Measurements from ENCODE around the gene ADAMTSL3.
"Not testable (repeated sequence)": the region's sequence is repeated elsewhere in the genome, so short reads cannot be mapped to it uniquely, and the experiment has no call there.

Gene ADAMTSL3

DNA sequence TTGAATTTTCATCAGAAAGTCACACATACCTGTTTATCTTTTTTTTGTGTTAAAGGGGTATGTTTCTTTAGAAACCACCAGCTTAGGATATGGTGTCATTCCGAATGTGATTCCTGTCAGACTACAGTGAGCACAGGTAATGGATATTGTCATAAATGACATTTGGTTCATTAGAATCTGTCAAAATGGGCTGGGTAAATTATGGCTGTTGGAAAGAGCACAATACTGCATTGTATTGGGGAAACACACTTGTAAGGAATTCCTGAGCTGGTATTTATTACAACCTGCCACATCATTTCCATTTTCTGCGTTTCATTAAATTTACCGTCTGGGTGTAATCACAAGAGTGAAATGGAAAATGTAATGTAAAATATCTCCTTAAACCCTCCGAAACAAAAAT lies 78.8 kb downstream of the ADAMTSL3 start:
- Histone ChIP-seq H3K9me3 (replicated peaks; ENCODE audit: low read length) (no peaks in the 10 kb centered on the region), H3K27me3 (ENCODE audit: control insufficient read depth, insufficient read depth, low read length) (no peaks in the 10 kb centered on the region), H3K36me3 (ENCODE audit: insufficient read depth, low read length) (no peaks in the 10 kb centered on the region), H3K4me3 (ENCODE audit: low read length) (no peak overlapping the region), H3K9ac (ENCODE audit: low read depth, low read length) (no peak overlapping the region), H3K4me2 (ENCODE audit: low read length) (peak overlapping the region; percentile 31), H3K4me1 (ENCODE audit: control insufficient read depth, insufficient read depth, low read length) (peaks cover 23% of the 10 kb centered on the region)

DNA sequence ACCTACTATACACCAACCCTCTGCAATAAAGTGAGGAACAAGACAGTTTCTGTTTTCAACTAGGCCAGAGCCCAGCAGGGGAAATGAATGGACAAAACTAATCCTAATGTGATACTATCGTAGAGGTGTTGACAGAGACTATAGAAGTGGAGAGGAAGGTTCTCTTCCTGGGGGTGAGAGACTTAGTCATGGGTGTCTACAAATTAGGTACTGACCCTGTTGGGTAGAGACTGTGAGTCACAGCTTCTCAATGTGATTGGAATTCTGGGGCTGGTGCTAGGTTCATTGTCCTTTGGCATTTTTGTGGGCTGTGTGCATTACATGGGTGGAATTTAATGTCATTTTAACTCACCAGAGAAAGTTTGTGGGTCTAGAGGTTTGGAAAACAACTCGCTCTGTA lies 79.3 kb downstream of the ADAMTSL3 start:
- H3K36me3 ChIP-seq (ENCODE audit: insufficient read depth, low read length) = no peaks in the 10 kb centered on the region
- no peak overlapping the region for H3K4me3 ChIP-seq (ENCODE audit: low read length)
- no peaks in the 10 kb centered on the region for H3K9me3 ChIP-seq (replicated peaks; ENCODE audit: low read length)
- no peaks in the 10 kb centered on the region for H3K27me3 ChIP-seq (ENCODE audit: control insufficient read depth, insufficient read depth, low read length)
- no peak overlapping the region for H3K9ac ChIP-seq (ENCODE audit: low read depth, low read length)
- H3K4me1 ChIP-seq (ENCODE audit: control insufficient read depth, insufficient read depth, low read length) = peaks cover 23% of the 10 kb centered on the region
- H3K4me2 ChIP-seq (ENCODE audit: low read length) = peak overlapping the region; percentile 31

GRCh38 chr15:83733691-83734090 lies 79.8 kb downstream of the ADAMTSL3 start:
- no peak overlapping the region for H3K9ac ChIP-seq (ENCODE audit: low read depth, low read length)
- H3K36me3 ChIP-seq (ENCODE audit: insufficient read depth, low read length) = no peaks in the 10 kb centered on the region
- no peaks in the 10 kb centered on the region for H3K9me3 ChIP-seq (replicated peaks; ENCODE audit: low read length)
- H3K4me3 ChIP-seq (ENCODE audit: low read length) = no peak overlapping the region
- H3K27me3 ChIP-seq (ENCODE audit: control insufficient read depth, insufficient read depth, low read length) = no peaks in the 10 kb centered on the region
- peaks cover 23% of the 10 kb centered on the region for H3K4me1 ChIP-seq (ENCODE audit: control insufficient read depth, insufficient read depth, low read length)
- H3K4me2 ChIP-seq (ENCODE audit: low read length) = peak overlapping the region; percentile 31

DNA sequence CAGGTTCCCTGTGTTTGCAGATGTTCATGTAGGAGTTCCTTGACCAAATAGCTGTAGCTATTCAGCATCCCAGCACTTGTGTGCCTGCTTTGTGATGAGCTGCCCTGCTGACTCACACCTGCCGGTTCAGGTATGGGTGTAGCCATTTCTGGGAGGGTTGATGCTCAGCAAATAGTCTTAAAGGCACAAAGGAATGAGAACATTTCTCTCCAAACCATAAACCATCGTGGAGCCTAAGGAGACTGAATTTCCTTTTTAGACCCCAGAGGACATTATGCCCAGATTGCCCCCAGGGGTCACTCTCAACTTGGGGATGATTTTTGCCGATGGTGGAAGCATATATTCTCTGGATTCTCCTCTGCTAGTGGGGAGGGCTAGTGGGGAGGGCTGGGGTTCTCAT lies 80.6 kb downstream of the ADAMTSL3 start:
- Histone ChIP-seq H3K36me3 (ENCODE audit: insufficient read depth, low read length) (no peaks in the 10 kb centered on the region), H3K9ac (ENCODE audit: low read depth, low read length) (no peak overlapping the region), H3K4me2 (ENCODE audit: low read length) (no peak overlapping the region), H3K4me1 (ENCODE audit: control insufficient read depth, insufficient read depth, low read length) (peaks cover 23% of the 10 kb centered on the region), H3K4me3 (ENCODE audit: low read length) (no peak overlapping the region), H3K9me3 (replicated peaks; ENCODE audit: low read length) (no peaks in the 10 kb centered on the region), H3K27me3 (ENCODE audit: control insufficient read depth, insufficient read depth, low read length) (no peaks in the 10 kb centered on the region)

- H3K27me3 ChIP-seq (ENCODE audit: control insufficient read depth, insufficient read depth, low read length) = no peaks in the 10 kb centered on the region
- H3K4me1 ChIP-seq (ENCODE audit: control insufficient read depth, insufficient read depth, low read length) = no peaks in the 10 kb centered on the region
- no peak overlapping the region for H3K9ac ChIP-seq (ENCODE audit: low read depth, low read length)
- H3K4me2 ChIP-seq (ENCODE audit: low read length) = no peak overlapping the region
- no peaks in the 10 kb centered on the region for H3K9me3 ChIP-seq (replicated peaks; ENCODE audit: low read length)
- no peaks in the 10 kb centered on the region for H3K36me3 ChIP-seq (ENCODE audit: insufficient read depth, low read length)
- H3K4me3 ChIP-seq (ENCODE audit: low read length) = no peak overlapping the region
These were observed 85.7 kb downstream of the ADAMTSL3 start for GRCh38 chr15:83739629-83740028.

GRCh38 chr15:83745771-83746170 lies 91.8 kb downstream of the ADAMTSL3 start:
- Histone ChIP-seq H3K9me3 (replicated peaks; ENCODE audit: low read length) (no peaks in the 10 kb centered on the region), H3K4me2 (ENCODE audit: low read length) (no peak overlapping the region), H3K4me1 (ENCODE audit: control insufficient read depth, insufficient read depth, low read length) (peaks cover 4% of the 10 kb centered on the region), H3K9ac (ENCODE audit: low read depth, low read length) (no peak overlapping the region), H3K27me3 (ENCODE audit: control insufficient read depth, insufficient read depth, low read length) (peaks cover 8% of the 10 kb centered on the region), H3K36me3 (ENCODE audit: insufficient read depth, low read length) (no peaks in the 10 kb centered on the region), H3K4me3 (ENCODE audit: low read length) (no peak overlapping the region)

GRCh38 chr15:83746231-83746630 lies 92.3 kb downstream of the ADAMTSL3 start:
- no peaks in the 10 kb centered on the region for H3K9me3 ChIP-seq (replicated peaks; ENCODE audit: low read length)

DNA sequence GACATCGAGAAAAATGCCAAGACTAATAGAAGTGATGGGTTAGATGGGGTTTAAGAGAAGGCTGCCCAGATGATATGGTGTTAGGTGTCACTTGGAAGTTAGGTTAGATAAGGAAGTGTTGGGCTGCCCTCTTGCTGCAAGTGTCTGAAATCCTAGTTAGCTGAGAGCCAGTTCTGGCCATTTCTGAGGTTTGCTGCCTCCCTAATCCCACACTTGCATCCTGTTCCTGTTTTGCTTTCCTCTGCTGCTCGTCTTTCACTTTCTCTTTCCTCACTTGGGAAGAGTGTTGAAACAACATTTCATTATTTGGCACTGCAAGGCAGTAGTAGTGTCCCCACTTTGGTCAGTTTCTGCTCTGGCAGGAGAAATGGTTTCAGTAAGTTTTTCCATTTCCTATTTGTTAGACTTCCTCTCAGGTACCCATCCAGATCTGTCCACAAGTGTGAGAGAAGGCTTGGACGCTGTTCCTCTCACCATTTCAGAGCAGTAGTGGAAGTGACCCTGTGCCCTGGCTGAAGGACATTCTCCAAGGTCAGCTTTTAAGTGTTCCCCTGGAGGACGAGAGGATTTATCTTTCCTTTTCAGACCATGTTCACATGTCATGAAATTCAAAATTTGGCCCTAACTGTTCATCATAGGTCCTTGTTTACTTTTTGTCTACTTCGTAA lies 93.3 kb downstream of the ADAMTSL3 start:
- peak overlapping the region; percentile 72 for H3K4me2 ChIP-seq (ENCODE audit: low read length)
- H3K9me3 ChIP-seq (replicated peaks; ENCODE audit: low read length) = no peaks in the 10 kb centered on the region
- H3K4me1 ChIP-seq (ENCODE audit: control insufficient read depth, insufficient read depth, low read length) = peaks cover 4% of the 10 kb centered on the region
- H3K9ac ChIP-seq (ENCODE audit: low read depth, low read length) = no peak overlapping the region
- H3K27me3 ChIP-seq (ENCODE audit: control insufficient read depth, insufficient read depth, low read length) = peaks cover 8% of the 10 kb centered on the region
- peak overlapping the region; percentile 58 for H3K4me3 ChIP-seq (ENCODE audit: low read length)
- H3K36me3 ChIP-seq (ENCODE audit: insufficient read depth, low read length) = no peaks in the 10 kb centered on the region

More at GRCh38 chr15:83746231-83746630, 92.3 kb downstream of the ADAMTSL3 start:
- Histone ChIP-seq H3K9ac (ENCODE audit: low read depth, low read length) (no peak overlapping the region), H3K36me3 (ENCODE audit: insufficient read depth, low read length) (no peaks in the 10 kb centered on the region), H3K4me3 (ENCODE audit: low read length) (no peak overlapping the region), H3K27me3 (ENCODE audit: control insufficient read depth, insufficient read depth, low read length) (peaks cover 8% of the 10 kb centered on the region), H3K4me1 (ENCODE audit: control insufficient read depth, insufficient read depth, low read length) (peaks cover 4% of the 10 kb centered on the region), H3K4me2 (ENCODE audit: low read length) (no peak overlapping the region)

GRCh38 chr15:83747718-83748110 lies 93.8 kb downstream of the ADAMTSL3 start:
- peaks cover 4% of the 10 kb centered on the region for H3K4me1 ChIP-seq (ENCODE audit: control insufficient read depth, insufficient read depth, low read length)
- H3K27me3 ChIP-seq (ENCODE audit: control insufficient read depth, insufficient read depth, low read length) = peaks cover 8% of the 10 kb centered on the region

DNA sequence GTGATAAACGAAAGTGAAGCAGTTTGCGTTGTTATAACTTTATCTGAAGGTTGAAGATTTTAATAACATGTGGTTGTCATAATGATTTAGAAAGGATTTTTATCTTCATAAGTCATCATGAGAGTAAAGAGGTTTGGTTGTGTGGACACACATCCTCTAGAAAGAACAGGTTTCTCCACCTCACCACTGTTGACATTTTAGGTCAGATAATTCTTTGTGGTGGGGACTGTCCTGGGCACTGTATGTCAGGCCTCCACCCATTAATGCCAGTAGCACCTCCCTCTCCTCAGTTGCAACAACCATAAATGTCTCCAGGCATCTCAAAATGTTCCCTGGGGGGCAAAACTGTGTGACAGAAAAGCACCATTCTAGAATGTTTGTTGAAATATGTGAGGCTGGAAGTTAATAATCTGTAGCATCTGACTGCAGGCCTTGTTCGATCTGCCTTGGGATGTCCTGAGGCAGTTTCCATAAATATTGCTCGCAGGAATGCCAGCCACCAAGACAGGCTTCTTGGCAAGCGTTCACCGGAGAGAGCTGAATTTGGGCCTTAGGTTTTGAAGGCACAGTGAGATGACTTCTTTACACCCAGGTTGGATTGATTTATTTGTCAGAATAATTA lies 100.1 kb downstream of the ADAMTSL3 start:
- H3K9ac ChIP-seq (ENCODE audit: low read depth, low read length) = no peak overlapping the region
- H3K36me3 ChIP-seq (ENCODE audit: insufficient read depth, low read length) = no peaks in the 10 kb centered on the region
- no peak overlapping the region for H3K4me3 ChIP-seq (ENCODE audit: low read length)
- no peak overlapping the region for H3K4me2 ChIP-seq (ENCODE audit: low read length)
- H3K27me3 ChIP-seq (ENCODE audit: control insufficient read depth, insufficient read depth, low read length) = peaks cover 6% of the 10 kb centered on the region
- peaks cover 4% of the 10 kb centered on the region for H3K4me1 ChIP-seq (ENCODE audit: control insufficient read depth, insufficient read depth, low read length)
- H3K9me3 ChIP-seq (replicated peaks; ENCODE audit: low read length) = no peaks in the 10 kb centered on the region

More at GRCh38 chr15:83747718-83748110, 93.8 kb downstream of the ADAMTSL3 start:
- Histone ChIP-seq H3K36me3 (ENCODE audit: insufficient read depth, low read length) (no peaks in the 10 kb centered on the region), H3K9ac (ENCODE audit: low read depth, low read length) (no peak overlapping the region), H3K9me3 (replicated peaks; ENCODE audit: low read length) (no peaks in the 10 kb centered on the region), H3K4me3 (ENCODE audit: low read length) (no peak overlapping the region), H3K4me2 (ENCODE audit: low read length) (no peak overlapping the region)

GRCh38 chr15:83757291-83757690 lies 103.4 kb downstream of the ADAMTSL3 start:
- H3K27me3 ChIP-seq (ENCODE audit: control insufficient read depth, insufficient read depth, low read length); H3K36me3 ChIP-seq (ENCODE audit: insufficient read depth, low read length); H3K4me3 ChIP-seq (ENCODE audit: low read length); H3K9me3 ChIP-seq (replicated peaks; ENCODE audit: low read length); H3K9ac ChIP-seq (ENCODE audit: low read depth, low read length); H3K4me2 ChIP-seq (ENCODE audit: low read length); H3K4me1 ChIP-seq (ENCODE audit: control insufficient read depth, insufficient read depth, low read length): not testable (repeated sequence)

- no peak overlapping the region for H3K4me3 ChIP-seq (ENCODE audit: low read length)
- H3K27me3 ChIP-seq (ENCODE audit: control insufficient read depth, insufficient read depth, low read length) = no peaks in the 10 kb centered on the region
- H3K4me1 ChIP-seq (ENCODE audit: control insufficient read depth, insufficient read depth, low read length) = no peaks in the 10 kb centered on the region
- H3K4me2 ChIP-seq (ENCODE audit: low read length) = no peak overlapping the region
- no peaks in the 10 kb centered on the region for H3K36me3 ChIP-seq (ENCODE audit: insufficient read depth, low read length)
- H3K9me3 ChIP-seq (replicated peaks; ENCODE audit: low read length) = no peaks in the 10 kb centered on the region
- H3K9ac ChIP-seq (ENCODE audit: low read depth, low read length) = no peak overlapping the region
These were observed 108.4 kb downstream of the ADAMTSL3 start for GRCh38 chr15:83762367-83762766.

All from skeletal muscle satellite cell (primary cell).